HG02642 (cell line): ENCODE measurements around the gene SLC12A9.
"Not testable (repeated sequence)": the region's sequence is repeated elsewhere in the genome, so short reads cannot be mapped to it uniquely, and the experiment has no call there.

Experiments used
- ATAC-seq: cut with Tn5 transposase; IDR thresholded peaks from one replicate; pipeline ENCODE4 v1.9.1; 2021; ENCODE audit warnings: mild to moderate bottlenecking; ENCODE audit not compliant: unreplicated experiment, poor library complexity

SLC12A9 gene

GRCh38 chr7:100852048-100852872 lies at the start of gene SLC12A9:
SLC12A9 (plus strand) TSS chr7:100852713; CDS start chr7:100854198, 1,485 bp downstream.
- peak; percentile 92 for ATAC-seq

DNA sequence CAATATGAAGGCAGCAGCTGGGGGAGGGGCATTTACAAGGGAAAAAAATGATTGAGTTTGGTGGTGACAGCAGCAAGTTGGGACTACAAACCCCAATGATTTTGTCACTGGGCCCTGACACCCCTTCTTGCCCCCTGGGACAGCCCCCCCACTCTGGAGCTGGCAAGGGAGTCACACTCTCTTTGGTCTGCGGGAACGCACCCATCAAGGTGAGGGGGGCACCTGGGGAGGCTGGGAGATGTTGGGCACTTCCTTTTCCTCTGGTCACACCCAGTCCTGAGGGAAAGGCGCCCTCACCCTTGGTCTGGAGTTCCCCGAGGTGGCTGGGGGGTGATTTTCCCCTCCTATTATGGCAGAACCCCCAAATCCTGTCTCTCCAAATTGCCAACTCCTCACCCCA lies 49.6 kb upstream of the SLC12A9 start:
- no peak for ATAC-seq

DNA sequence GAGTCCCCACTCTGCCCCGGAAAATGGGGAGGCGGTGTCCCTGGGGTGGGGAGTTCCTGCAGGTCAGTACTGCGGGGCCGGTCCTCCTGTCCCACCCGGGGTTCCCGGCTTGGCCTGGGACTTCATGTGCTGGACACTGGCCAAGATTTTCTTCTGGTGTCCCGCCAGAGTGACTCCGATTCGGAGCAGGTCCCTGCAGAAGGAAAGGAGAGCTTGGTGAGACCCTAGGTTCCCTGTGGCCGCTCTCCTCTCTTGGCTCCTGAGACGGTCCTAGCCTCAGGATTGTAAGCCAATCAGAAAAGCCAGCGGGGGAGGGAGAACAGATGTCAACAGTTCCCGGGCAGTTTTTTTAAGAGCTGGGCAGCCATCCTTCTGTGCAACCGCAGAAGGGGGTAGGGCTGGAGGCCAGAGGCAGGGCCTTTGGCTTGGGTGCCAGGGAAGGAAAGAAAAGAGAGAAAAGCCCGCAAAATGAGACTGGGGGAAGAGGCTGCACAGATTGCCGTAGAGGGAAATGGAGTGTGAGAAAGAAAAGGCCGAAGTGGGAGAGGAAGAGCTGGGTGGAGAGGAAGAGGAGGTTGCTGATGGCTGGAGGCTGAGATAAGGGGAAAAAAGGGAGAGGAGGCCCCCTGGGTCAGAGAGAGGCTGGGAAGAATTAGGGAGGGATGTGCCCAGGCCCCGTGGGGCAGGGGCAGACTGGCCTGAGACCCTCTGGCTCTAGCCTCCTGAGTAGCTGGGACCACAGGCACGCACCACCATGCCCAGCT lies 48.9 kb upstream of the SLC12A9 start:
- ATAC-seq = peak; percentile 95

DNA sequence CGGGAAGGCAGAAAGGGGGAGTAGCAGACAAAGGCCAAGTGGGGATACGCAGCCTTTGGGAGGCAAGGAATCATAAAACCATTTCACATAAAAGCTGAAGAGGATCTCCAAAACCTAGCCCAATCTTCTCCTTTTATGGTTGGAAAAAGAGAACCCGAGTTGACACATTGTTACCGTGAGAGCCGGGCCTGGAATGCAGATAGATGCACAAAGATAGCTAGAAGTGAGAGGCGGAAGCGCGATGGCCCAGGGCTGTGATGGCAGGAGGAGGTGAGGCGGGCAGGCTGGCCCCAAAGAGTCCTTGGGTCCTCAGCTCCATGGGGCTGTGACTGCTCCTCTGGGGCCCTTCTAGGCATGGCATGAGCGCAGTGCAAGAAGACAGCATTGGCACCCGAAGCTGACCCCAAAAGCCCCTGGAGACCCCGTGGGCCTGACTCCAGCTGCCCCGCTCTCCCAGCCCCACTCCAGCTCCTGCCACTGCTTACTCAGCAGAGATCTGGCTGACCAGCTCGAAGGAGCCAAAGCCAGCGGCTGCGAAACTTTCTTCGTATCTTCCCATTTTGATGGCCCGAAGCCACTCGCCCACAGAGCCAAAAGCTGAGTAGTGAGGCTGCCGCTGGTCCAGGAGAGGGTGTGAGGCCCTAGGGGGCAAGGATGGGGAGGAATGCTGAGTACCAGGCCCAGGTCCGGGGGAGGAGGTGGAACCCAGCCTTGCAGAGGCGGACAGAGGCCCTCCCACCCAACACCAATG lies 47.7 kb upstream of the SLC12A9 start:
- ATAC-seq = no peak

- no peak for ATAC-seq
Observed at GRCh38 chr7:100806276-100806675, 46.2 kb upstream of the SLC12A9 start.

DNA sequence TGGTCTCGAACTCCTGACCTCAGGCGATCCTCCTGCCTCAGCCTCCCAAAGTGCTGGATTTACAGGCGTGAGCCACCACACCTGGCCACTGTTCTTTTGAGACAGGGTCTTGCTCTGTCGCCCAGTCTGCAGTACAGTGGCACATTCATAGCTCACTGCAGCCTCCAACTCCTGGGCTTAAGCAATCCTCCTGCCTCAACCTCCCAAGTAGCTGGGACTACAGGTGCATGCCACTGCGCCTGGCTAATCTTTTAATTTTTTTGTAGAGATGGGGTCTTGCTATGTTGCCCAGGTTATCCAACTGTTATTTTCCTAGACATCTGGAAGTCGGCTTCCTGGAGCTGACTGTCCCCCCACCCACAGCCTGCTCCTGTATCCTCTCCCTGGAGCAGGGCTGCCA lies 45.6 kb upstream of the SLC12A9 start:
- not testable (repeated sequence) for ATAC-seq

DNA sequence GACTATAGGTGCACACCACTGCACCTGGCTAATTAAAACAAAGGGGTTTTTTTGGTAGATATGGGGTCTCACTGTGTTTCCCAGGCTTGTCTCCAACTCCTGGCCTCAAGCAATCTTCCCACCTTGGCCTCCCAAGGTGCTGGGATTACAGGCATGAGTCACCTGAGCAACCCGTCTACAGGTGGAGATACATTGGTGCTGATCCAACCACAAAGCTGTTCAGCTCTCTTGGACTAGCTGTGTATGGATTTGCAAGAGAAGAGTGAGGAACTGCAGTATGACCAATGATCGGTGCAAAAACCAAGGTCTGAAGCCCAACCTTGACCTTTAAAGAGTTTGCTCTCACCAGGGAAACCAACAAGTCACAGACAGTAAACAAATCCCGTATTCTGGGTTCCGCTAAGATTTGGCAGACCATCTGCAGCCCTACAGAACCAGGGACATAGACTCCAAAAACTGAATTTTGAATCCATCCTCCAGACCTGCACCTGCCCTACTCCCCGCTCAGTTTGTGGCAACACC lies 44.1 kb upstream of the SLC12A9 start:
- ATAC-seq = no peak

DNA sequence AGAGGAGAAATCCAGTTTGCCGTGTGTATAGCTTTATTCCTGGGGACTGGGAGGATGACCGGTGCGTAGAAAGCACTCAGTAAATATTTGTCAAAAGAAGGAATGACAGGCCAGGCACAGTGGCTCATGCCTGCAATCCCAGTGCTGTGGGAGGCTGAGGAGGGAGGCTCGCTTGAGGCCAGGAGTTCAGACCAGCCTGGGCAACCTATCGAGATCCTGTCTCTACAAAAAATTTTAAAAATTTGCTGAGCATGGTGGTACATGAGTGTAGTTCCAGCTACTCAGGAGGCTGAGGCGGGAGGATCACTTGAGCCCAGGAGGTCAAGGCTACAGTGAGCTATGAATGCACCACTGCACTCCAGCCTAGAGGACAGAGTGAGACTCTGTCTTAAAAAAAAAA lies 41.0 kb upstream of the SLC12A9 start:
- no peak for ATAC-seq

DNA sequence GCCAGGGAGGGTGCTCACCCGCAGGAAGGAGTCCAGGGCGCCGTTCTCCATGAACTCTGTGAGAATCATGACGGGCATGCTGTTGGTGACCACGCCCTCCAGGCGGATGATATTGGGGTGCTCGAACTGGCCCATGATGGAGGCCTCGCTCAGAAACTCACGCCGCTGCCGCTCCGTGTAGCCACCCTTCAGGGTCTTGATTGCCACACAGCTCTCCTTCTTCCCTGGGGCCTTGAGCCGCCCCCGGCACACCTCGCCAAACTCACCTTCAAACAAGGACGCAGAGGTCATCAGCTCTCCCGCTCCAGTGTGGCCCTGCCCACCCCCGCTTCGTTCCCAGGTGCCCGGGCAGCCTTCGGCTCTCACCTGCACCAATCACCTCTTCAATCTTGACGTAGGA lies 39.8 kb upstream of the SLC12A9 start:
- ATAC-seq = no peak

DNA sequence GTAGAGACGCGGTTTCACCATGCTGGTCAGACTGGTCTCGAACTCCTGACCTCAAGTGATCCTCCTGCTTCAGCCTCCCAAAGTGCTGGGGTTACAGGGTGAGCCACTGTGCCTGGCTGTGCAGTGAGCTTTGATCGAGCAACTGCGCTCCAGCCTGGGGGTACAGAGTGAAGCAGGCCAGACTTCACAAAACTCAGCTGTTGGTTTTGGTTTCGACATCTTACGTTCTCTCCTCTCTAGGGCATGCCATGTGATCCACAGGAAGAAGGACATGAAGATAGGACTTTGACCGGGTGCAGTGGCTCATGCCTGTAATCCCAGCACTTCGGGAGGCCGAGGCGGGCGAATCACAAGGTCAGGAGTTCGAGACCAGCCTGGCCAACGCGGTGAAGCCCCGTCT lies 36.0 kb upstream of the SLC12A9 start:
- not testable (repeated sequence) for ATAC-seq

DNA sequence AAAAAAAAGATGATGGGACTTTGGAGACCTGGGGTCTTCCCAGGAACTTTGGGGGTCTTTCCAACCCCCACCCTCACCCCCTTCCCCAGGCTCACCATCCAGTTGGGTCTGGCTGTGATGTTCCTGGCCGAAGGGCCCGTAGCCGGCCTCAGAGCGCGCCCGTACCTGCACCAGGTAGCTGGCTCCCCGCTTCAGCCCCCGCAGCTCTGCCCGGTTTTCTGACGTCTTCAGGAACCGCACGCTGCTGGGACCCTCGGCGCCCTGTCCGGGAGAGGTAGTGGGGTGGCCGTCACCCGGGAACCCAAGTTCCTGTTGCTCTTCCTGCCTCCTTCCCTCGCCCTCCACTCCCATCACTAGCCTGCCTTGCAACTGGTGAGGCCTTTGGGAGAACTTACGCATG lies 35.4 kb upstream of the SLC12A9 start:
- ATAC-seq = no peak

- no peak for ATAC-seq
Observed at GRCh38 chr7:100818366-100818765, 34.1 kb upstream of the SLC12A9 start.

DNA sequence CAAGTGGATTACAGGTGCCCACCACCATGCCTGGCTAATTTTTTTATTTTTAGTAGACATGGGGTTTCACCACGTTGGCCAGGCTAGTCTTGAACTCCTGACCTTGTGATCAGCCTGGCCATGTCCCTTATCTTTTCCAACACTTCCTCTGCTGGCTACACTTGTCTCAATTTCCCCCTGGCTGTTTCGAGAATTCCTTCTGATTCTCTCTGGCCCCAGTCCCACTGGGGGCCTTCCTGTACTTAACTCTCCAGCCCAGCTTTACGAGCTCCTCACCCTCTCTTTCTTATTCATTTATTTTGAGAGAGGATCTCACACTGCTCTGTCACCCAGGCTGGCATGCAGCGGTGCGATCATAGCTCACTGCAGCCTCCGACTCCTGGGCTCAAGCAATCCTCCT lies 33.7 kb upstream of the SLC12A9 start:
- no peak for ATAC-seq

DNA sequence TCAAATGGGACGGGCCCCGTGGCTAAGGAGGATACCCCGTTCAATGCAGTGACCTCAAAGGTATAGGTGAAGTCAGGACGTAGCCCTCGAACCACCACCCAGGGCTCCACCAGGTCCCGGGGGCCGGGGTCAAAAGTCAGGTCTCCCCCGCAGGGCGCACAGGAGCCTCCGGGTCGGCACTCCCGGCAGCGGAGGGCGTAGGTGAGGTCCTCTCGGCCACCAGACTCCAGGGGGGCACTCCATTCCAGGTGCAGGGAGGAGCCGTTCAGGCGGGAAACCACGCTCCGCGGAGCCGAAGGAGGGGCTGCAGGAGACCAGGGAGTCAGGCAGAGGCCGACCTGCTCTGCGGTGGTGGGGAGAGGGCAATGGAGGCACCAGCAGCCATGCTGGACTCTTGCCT lies 32.9 kb upstream of the SLC12A9 start:
- ATAC-seq = no peak

DNA sequence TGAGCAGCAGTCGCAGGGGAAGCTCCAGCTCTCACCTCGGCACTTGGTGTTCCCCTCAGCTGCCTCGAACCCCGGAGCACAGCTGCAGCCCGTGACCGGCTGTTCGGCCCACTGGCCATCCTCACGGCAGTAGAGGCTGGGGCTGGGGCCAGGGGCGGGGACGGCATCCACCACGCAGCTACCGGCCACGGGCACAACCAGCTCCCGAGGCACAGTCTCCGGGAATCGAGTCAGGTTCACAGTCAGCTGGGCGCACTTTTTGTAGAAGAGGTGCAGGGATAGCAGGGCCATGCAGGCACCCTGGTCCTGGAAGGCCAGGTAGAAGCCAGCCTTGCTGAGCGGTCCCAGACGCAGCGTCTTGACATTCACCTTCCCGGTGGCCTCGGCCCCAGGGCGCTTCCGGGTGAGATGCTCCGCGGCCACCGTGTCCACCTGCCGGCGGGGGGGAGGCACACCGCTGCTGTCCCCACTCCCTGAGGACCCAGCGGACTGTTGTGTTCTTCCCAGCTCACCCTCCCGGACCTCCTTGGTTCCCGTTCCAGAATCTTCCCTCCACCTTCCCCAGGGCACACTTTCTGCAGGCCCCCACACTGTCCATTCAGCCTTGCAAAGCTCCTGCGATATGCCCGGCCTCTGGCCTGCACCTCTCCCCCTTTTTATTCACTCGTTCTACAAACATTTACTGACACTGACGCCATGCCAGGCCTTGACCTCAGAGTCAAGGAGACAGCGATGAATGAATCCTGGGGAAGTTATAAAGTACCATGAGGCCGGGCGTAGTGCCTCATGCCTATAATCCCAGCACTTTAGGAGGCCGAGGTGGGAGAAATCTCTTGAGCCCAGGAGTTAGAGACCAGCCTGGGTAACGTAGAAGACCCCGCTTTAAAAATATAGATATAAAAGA lies 30.0 kb upstream of the SLC12A9 start:
- no peak for ATAC-seq

DNA sequence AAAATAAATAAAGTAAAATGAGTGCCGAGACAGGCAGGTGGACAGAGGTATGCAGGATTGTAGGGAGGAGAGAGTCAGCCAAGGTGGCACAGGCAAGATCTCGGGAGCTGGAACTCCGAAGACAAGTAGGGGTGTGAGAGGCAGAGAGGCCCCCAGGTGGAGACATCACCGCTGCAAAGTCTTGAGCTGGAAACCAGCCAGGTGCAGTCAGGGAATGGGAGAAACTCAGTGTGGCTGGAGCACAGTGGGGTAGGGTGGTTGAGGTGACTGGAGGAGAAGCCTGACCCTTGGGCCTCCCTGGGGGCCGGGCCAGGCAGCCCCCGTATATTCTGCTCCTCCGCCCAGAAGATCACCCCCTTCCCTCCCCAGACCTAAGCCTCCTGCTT lies 29.4 kb upstream of the SLC12A9 start:
- no peak for ATAC-seq

DNA sequence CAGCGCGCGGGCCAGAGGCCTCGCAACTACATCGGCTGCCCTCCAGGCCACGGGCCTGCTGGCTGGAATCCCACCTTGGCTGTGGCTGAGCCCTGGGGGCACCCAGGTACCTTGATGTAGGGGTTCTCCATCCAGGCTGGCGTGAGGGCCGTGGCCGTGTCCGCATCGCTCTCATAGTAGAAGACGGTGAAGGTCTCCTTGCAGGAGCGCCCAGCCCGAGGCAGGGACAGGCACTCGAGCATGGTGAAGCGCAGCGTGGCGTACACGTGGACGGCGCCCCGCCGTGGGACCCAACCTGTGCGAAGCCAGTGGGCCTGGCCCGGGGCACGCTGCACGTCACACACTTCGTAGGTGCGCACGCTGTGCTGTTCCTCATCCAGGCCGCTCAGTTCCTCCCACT lies 29.0 kb upstream of the SLC12A9 start:
- ATAC-seq = no peak

GRCh38 chr7:100824499-100825214 lies 27.9 kb upstream of the SLC12A9 start:
- ATAC-seq = no peak

DNA sequence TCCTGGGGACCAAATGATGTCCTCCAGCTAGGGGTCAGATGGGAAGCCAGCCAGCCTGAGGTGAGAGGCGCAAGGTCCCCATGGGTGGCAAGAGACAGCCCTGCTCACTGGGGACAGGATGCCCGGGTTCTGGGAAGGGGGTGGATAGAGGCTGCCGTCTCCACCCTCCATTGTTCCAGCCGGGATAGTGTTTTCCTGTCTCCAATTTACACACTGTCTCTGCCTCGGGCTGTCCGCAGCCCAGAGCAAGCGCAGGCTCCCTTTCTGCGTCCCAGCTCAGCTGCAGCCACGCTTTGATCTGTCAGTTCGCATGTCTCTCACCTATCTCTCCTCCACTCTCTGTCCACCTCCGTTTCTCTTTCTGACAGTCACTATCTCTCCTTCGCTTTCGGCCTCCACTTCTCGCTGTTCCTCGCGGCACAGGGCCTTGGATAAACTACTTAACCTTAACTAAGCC lies 27.3 kb upstream of the SLC12A9 start:
- ATAC-seq = no peak
